ENCODE results near the gene DHRS1.

Gene DHRS1

DNA sequence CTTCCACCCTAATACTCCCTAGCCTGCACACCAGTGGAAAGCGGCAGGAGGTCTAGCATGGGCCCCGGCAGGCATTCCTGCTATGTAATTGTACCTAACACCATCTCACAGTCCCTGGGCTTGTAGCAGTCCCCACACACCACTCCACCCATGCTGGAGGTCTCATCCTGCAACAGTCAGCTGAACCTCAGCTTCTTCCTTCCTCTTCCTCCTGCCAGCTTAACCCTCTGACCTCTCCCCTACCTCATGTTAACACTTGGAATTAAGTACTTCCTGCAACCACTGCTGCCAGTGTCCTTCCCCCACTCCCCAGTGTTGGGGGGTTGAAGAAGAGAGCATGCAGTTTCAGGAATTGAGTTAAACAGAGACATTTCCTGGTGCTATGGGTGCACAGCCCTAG, 27.7 kb upstream of the DHRS1 start:
- no peak for DNase-seq

DNA sequence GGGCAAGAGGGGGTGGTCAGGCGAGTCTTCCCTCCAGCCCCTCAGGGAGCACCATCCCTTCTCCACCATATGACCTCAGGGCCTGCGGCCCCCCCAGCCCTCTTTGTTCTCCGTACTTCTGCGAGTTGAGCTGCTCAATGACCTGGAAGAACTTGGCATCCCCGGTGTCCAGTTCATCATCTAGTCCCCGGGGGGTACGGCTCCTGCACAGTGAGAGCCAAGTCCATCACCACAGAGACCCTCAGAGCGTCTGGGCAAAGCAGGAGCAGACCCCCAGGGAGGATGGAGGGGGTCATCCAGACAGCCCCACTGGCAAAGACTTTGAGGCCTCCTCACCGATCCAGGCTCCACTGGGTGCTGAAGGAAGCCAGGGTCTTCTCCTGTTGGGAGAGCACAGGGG, 26.4 kb upstream of the DHRS1 start:
- DNase-seq = no peak

DNA sequence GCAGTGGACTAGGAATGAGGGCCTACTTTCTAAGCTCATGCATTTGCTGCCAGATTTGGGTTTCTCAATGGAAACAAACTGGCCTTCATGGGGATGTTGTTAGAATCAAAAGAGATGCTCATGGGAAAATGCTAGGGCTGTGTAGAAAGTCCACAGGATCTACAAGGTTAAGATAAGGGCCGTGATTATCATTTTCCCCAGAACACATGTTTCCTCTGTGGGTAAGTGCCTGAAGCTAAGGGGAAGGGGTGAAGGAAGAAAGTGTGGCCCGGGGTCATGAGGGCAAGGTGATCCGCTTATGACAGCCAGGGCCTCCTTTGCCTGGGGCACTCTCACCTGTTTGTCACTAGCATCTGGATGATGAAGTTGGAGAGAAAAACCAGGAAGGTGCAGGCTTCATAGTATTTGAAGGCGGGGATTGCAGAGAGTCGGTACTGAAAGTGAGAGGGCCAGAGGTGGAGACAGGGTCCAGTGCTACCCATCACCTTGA, 25.5 kb upstream of the DHRS1 start:
- no peak for DNase-seq

DNA sequence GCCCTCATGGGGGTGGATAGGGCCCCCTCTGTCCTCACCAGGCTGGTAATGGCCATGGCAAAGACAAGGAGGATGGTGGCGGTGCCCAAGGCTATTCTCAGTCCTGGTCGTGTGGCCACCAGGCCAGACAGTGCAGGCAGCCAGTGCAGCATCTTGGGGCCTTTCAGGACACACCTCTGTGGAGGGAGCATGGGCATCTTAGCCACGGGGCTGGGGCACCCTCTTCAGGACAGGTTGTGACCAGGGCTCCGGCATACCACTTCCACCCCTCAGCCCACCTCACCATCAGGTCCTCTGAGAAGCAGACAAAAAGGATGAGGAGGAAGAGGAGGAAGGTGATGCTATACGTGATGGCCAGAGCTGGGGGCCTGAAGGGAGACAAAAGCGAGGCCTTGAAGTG, 24.4 kb upstream of the DHRS1 start:
- no peak for DNase-seq

DNA sequence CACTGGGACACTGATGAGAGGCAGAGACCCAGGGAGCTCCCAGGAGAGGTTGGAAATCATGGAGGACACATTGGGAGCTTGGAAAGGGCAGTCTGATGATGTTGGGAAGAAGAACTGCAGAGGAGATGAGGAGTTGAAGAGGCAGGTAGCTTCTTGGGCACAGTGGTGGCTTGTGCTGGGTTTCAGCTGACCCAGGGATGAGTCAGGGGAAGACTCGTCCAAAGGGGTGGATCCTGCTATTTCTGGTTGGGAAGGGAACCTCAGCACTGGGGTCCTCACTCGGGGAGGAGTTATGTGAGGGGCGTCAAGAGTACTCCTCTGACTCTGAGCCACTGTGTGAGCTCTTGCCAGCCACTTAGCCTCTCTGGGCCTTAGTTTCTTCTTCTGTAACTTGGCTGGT, 23.8 kb upstream of the DHRS1 start:
- no peak for DNase-seq

DNA sequence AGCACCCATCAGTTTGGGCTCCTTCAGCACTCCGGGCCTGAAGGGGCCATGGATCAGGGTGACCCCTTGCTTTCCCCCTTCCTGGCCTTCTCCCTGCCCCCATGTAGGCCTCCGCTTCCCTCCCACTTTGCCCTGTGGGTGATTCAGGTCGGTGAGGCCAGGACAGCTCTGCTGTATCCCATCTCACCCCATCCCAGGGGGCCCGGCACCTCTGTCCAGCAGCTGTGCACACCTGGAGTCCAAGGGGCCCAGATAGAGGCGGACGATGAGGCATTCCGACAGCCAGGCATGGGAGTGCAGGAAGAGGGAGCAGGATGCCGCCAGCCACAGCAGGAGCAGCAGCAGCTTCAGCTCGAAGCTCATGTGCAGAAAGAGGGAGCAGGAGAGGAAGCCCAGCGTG, 23.1 kb upstream of the DHRS1 start:
- no peak for DNase-seq

DNA sequence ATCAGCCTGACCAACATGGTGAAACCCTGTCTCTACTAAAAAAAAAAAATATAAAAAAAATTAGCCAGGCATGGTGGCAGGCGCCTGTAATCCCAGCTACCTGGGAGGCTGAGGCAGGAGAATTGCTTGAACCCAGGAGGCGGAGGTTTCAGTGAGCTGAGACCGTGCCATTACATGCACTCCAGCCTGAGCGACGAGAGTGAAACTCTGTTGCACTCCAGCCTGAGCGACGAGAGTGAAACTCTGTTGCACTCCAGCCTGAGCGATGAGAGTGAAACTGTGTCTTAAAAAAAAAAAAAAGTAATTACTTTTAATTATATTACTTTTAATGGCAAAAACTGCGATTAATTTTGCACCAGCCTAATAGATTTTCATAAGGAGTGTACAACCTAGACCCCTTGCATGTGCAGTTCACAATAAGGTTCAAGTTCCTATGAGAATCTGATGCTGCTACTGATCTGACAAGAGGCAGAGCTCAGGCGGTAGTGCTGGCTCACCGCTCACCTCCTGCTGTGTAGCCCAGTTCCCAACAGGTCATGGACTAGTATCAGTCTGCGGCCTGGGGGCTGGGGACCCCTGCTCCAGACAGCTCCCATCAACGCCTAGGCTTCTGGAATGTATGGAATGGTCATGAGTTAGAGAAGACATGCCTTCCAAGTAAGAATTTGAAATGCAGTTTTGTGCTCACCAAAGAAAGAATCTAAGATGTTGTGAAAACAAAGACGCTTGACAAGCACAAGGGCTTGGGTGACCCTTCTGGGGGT, 21.8 kb upstream of the DHRS1 start:
- no peak for DNase-seq

DNA sequence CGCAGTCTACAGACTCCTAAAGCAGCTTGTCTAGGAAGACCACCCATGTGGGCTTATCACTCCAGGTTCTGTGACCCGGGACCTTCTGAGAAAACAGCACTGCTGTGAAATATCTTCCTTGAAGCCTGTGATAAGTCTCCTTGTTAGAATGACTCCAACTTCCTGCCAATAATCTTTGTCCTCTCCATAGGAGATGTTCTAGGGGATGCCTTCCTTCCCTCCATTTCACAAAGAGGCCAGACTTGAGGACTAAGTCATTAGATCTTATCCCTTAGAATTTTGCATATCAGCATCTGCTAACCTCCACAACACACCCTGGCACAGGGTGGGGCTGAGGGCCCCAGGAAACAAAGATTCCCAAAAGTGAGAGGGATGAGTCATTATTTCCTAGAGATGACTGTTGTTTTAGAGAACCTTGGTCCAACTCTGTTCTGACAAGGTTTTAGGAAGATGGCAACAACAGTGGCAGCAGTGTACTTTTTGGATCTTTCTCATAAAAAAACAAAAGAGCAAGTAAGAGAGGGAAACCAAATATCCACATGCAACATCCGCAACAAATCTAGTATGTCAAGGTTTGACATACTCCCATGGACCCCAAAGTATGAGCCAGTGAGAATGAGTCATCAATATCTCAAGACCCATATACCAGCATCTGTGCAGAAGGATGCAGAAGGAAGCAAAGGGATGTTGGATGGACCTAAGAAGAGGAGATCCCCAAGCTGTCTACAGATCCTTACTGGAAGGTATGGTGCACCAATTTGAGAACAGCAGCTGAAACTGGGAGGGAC, 17.8 kb upstream of the DHRS1 start:
- DNase-seq = no peak

DNA sequence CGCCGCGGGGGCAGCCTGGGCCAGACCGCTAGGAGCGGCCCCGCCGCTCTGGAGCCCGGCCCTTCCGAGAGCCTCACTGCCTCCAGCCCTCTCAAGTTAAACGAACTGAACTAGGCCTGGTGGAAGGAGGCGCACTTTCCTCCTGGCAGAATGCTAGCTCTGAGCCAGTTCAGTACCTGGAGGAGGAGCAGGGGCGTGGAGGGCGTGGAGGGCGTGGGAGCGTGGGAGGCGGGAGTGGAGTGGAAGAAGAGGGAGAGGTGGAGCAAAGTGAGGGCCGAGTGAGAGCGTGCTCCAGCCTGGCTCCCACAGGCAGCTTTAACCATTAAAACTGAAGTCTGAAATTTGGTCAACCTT, 17.0 kb upstream of the DHRS1 start:
- DNase-seq = no peak

DNA sequence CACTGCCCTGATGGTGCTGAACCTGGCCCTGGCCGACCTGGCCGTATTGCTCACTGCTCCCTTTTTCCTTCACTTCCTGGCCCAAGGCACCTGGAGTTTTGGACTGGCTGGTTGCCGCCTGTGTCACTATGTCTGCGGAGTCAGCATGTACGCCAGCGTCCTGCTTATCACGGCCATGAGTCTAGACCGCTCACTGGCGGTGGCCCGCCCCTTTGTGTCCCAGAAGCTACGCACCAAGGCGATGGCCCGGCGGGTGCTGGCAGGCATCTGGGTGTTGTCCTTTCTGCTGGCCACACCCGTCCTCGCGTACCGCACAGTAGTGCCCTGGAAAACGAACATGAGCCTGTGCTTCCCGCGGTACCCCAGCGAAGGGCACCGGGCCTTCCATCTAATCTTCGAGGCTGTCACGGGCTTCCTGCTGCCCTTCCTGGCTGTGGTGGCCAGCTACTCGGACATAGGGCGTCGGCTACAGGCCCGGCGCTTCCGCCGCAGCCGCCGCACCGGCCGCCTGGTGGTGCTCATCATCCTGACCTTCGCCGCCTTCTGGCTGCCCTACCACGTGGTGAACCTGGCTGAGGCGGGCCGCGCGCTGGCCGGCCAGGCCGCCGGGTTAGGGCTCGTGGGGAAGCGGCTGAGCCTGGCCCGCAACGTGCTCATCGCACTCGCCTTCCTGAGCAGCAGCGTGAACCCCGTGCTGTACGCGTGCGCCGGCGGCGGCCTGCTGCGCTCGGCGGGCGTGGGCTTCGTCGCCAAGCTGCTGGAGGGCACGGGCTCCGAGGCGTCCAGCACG, 16.4 kb upstream of the DHRS1 start:
- no peak for DNase-seq

DNA sequence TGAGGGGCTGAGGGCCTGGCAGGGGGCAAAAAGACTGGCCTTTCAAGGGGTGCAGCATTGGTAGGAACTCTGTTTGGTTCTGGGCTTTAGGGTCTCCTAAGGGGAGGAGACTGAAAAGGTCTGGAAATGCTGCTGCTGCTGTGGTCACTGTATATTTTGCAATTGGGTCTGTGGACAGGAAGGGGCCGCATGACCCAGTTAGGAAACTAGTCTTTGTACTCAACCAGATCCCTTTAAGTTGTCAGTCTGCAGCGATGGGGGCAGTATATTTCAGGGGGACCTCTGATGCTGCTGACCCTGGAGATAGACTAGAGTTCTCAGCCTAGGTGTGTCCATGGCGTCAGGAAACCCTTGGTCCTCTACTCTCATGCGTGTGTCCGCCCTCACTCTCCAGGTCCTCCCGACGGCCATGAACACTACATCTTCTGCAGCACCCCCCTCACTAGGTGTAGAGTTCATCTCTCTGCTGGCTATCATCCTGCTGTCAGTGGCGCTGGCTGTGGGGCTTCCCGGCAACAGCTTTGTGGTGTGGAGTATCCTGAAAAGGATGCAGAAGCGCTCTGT, 15.7 kb upstream of the DHRS1 start:
- DNase-seq = no peak

DNA sequence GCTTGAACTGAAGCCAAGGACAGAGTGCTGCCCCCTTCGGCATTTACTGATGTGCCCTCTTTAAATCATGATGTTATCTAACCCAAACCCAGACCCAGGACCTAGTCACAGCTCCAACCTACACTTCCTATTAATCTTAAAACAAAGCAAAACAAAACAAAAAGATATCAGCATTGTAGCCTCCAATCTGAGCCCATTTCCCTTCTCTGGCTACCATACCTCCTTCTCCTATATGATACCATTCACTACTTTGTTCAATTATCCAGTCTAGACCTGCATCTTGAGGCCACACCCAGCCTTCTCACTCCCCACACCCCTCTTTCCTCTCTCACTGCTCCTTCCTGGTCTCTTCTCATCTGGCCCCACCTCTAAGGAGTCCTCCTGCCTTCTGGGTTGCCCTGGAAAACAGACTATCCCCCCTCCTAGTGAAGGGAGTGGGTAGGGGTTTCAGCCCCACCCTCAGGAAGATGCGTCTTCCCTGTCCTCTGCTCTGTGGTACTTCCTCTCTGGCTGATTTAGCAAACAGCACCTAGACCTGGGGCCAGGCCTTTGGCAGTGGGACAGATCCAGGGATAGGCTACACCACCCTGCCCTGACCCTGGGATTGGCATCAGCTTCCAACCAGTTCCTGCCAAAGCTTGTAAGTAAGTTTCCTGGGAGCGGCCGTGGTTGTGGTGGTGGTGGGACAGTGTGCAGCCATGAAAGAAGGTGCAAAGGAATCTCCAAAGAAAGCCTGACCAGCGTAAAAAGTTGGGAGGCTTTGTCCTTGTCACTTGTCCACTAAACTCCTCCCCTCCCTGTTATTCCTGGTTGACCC, 15.0 kb upstream of the DHRS1 start:
- DNase-seq = no peak

DNA sequence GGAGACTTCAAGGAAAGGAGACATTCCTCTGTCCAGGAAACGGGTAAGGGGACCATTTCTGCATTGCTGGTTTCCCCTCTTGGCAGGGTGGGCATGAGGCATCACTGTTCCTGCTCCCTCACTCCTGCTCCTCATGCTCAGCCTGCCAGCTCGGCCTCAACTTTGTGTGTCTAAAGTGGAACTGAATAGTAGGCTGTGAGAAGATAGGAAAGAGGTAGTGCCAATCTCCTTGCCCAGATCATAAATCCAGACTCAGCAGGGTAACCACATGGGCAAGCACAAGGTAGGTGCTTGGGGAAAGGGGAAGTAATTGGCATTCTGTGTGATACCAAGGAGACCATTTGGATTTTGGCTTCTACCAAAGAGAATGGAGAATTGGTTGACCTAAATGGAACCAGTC, 14.3 kb upstream of the DHRS1 start:
- DNase-seq = no peak

DNA sequence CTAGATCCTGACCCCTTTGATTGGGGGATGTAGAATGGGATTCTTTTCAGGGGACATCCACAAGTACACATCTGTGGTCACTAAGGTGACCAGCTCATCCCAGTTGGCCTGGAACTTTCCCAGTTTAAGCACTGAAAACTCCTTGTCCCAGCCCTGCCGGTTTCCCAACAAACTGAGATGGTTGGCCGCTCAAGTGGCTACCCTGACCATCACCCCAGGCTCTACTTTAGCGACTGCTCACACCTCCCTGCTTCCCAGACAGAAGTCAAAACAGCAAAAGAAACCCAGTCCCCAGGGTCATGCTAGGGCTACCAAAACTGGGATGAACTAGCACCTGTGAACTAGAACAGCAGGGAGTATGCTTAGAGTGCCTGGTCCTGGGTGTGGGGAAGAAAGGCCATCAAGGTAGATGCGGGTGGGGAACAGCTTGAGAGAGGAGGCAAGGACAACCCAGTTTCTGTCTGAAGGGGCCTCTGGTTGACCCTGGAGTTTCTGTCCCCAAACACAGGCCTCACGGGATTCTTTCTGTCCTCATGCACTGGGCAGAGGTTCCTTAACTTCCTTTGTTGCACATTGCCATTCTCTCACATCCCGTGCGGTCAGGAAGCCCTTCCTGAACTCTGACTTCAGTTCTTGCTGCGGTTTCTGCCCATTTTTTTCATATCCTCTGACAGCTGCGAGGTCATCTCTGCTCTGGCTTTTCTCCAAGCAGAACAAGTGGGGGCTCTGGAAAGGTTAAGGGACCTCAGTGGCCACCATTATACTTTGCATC, 13.3 kb upstream of the DHRS1 start:
- no peak for DNase-seq

DNA sequence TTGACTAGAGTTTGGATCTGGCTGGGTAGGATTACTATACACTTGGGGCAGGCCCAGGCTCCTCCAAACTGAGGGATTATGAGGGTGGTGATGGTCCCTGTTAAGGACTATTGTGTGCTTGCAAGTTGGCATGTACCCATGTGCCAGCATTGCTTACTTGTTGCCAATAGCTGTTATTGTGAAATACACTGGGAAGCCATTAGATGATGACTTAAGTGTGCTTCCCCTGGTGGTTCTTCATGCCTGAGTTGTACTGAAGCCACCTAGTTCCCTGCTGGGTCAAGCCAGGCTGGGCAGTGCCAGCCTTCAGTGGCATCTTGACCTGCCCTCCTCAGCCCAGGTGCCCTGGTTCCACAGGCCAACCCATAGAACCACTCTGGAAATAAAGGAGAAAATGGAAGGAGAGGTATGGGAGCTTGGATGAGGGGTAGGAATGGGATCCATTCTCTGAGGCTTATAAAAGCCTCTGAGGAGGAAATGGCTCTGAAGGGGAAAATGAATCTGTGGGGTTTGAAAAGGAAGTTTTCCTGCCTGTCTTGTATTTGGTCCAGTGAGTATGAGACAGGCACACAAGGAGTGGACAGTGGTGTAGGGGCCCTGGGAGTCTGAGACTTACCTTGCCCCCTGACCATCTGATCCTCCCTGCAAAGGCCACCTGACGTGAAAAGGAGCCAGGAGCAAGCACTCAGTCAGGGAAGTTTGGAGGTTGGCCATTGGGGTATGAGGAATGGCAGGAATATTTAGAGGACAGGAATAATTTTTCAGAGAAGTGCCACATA, 12.4 kb upstream of the DHRS1 start:
- DNase-seq = no peak

DNA sequence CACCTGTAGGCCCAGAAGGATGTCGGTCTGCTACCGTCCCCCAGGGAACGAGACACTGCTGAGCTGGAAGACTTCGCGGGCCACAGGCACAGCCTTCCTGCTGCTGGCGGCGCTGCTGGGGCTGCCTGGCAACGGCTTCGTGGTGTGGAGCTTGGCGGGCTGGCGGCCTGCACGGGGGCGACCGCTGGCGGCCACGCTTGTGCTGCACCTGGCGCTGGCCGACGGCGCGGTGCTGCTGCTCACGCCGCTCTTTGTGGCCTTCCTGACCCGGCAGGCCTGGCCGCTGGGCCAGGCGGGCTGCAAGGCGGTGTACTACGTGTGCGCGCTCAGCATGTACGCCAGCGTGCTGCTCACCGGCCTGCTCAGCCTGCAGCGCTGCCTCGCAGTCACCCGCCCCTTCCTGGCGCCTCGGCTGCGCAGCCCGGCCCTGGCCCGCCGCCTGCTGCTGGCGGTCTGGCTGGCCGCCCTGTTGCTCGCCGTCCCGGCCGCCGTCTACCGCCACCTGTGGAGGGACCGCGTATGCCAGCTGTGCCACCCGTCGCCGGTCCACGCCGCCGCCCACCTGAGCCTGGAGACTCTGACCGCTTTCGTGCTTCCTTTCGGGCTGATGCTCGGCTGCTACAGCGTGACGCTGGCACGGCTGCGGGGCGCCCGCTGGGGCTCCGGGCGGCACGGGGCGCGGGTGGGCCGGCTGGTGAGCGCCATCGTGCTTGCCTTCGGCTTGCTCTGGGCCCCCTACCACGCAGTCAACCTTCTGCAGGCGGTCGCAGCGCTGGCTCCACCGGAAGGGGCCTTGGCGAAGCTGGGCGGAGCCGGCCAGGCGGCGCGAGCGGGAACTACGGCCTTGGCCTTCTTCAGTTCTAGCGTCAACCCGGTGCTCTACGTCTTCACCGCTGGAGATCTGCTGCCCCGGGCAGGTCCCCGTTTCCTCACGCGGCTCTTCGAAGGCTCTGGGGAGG, 11.3 kb upstream of the DHRS1 start, which contains the start of gene LTB4R:
Gene LTB4R, plus strand, starts transcription at position 857 of the 959 bp plus-strand sequence. CDS start 4,150 bp downstream, outside the sequence.
- DNase-seq = no peak

DNA sequence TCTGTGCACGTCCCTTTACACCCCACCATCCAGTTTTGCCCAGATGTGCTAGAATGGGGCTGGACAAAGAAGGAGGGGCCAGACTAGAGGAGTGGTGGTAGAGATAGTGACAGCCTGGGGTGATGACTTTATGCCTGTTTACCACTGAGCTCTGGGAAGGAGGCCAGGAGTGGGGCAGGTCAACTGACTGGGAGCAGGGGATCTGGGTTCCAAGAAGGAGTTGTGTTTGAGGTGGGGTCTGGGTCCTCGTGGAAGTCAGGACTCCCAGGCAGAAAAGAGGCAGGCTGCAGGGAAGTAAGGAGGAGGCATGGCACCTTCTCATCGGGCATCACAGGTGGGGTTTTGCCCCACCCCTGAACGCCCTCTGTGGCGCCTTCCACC, 10.7 kb upstream of the DHRS1 start:
- no peak for DNase-seq

DNA sequence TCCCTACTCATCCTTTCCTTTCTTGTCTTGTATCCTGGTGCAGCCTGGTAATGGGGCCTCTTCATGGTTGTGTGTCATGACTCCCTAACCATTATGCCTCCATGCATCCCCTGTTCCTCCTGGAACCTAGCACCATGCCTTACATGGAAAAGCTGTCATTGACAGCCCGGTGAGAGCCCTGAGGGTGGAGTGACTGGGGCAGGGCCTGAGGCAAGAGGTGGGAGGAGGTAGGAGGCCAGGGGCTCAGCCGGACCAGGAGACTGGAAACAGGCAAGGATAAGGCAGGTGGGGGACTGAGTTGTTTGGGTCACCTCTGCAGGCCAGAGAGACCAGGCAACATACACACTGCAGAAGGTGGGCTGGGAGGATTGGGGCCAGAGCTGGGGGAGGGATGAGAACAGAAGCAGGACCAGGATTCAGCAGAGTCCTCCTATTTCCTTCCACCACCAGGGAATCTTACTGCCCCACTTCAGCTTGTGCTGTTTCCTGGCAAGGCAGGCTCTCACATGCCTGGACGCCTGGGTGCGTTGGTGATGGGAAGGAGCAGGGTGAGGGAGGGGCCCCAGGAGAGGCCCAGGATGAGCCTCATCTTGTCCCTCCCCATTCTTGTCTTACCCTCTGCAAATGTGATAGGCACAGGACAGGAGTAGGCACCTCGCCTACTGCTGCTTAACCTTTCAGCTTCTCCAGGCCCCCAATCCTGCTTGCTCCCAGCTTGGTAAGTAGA, 10.1 kb upstream of the DHRS1 start, which contains the start of gene LTB4R2:
Gene LTB4R2, plus strand, starts transcription at position 603 of the 727 bp plus-strand sequence. CDS start 525 bp downstream, outside the sequence.
- no peak for DNase-seq

Data from NCI-H1694 treated with DMSO at 0.1 percent for 48 hours (cell line).